Measurements from ENCODE around the gene PLXNC1. TPM values are rescaled to one million over a fixed set of nuclear protein-coding genes. Genes with fewer than 3 reads are reported as not detected.

Gene PLXNC1
- total RNA-seq, 3 donors from 2014 or later, result 5.2 to 13.2 (median 6.2) TPM

- ATAC-seq, result no peak
- no peaks in the 10 kb centered on the region for H3K9me3 ChIP-seq
- intact Hi-C loops (cut with DNase I, micrococcal nuclease), result no loop called here
- H3K4me3 ChIP-seq, result no peak overlapping the region
- TF ChIP-seq CTCF (IDR thresholded peaks at IDR 0.05), result no peak
- H3K36me3 ChIP-seq (ENCODE audit: low read depth), result no peaks in the 10 kb centered on the region
- H3K4me1 ChIP-seq (ENCODE audit: low read depth), result no peaks in the 10 kb centered on the region
- no peak for DNase-seq
These were observed 25.2 kb upstream of the PLXNC1 start for GRCh38 chr12:94123127-94123526.

- H3K4me3 ChIP-seq, result no peak overlapping the region
- DNase-seq, result no peak
- no peak for TF ChIP-seq CTCF (IDR thresholded peaks at IDR 0.05)
- H3K9me3 ChIP-seq, result no peaks in the 10 kb centered on the region
- intact Hi-C loops (cut with DNase I, micrococcal nuclease), result no loop called here
- ATAC-seq, result peak; percentile 25
- no peaks in the 10 kb centered on the region for H3K4me1 ChIP-seq (ENCODE audit: low read depth)
- H3K36me3 ChIP-seq (ENCODE audit: low read depth), result no peaks in the 10 kb centered on the region
These were observed 22.3 kb upstream of the PLXNC1 start for GRCh38 chr12:94126067-94126466.

- ATAC-seq, result no peak
- H3K36me3 ChIP-seq (ENCODE audit: low read depth), result no peaks in the 10 kb centered on the region
- no peaks in the 10 kb centered on the region for H3K9me3 ChIP-seq
- no peak overlapping the region for H3K4me3 ChIP-seq
- no peaks in the 10 kb centered on the region for H3K4me1 ChIP-seq (ENCODE audit: low read depth)
- DNase-seq, result no peak
- intact Hi-C loops (cut with DNase I, micrococcal nuclease), result no loop called here
- TF ChIP-seq CTCF (IDR thresholded peaks at IDR 0.05), result no peak
These were observed 20.9 kb upstream of the PLXNC1 start for GRCh38 chr12:94127239-94128131.

- no peaks in the 10 kb centered on the region for H3K36me3 ChIP-seq (ENCODE audit: low read depth)
- H3K4me3 ChIP-seq, result no peak overlapping the region
- DNase-seq (no peak), ATAC-seq (no peak)
- intact Hi-C loops (cut with DNase I, micrococcal nuclease), result no loop called here
- no peaks in the 10 kb centered on the region for H3K4me1 ChIP-seq (ENCODE audit: low read depth)
- no peaks in the 10 kb centered on the region for H3K9me3 ChIP-seq
- no peak for TF ChIP-seq CTCF (IDR thresholded peaks at IDR 0.05)
These were observed 20.1 kb upstream of the PLXNC1 start for GRCh38 chr12:94128280-94128679.

- intact Hi-C loops (cut with DNase I, micrococcal nuclease), result loop anchor here in 1 of 2 donors (10.0 kb wide), 1 partner anchor 301 kb away; no protein-coding TSS in a partner anchor
- TF ChIP-seq CTCF (IDR thresholded peaks at IDR 0.05), result peak; percentile 52
- no peaks in the 10 kb centered on the region for H3K4me1 ChIP-seq (ENCODE audit: low read depth)
- ATAC-seq, result peak; percentile 92
- H3K4me3 ChIP-seq, result no peak overlapping the region
- no peak for DNase-seq
- no peaks in the 10 kb centered on the region for H3K36me3 ChIP-seq (ENCODE audit: low read depth)
- H3K9me3 ChIP-seq, result no peaks in the 10 kb centered on the region
These were observed 14.2 kb upstream of the PLXNC1 start for GRCh38 chr12:94133964-94134795.
